Ovary (tissue), 9 donors: ENCODE measurements around the gene VASH1. TPM values are rescaled to one million over a fixed set of nuclear protein-coding genes. Genes with fewer than 3 reads are reported as not detected.

ENCODE experiments used
- DNase-seq, 5 donors: peaks; one replicate each; pipeline ENCODE4 v3.0.0-alpha.2; 2019 to 2020
- H3K27ac ChIP-seq, 2 donors: fragments of 200-600 bp; one replicate each; pipeline versions ENCODE4 v1.5.1 to v1.8.0; 2019 to 2022
- H3K27me3 ChIP-seq: fragments of 200-600 bp; one replicate; pipeline ENCODE4 v1.8.0; 2022
- H3K36me3 ChIP-seq: fragments of 200-600 bp; sonication (generic); one replicate; pipeline ENCODE4 v1.5.1; 2019
- H3K4me1 ChIP-seq: one replicate; pipeline ENCODE4 v1.8.1; 2013; ENCODE audit warnings: mild to moderate bottlenecking, moderate library complexity; ENCODE audit not compliant: insufficient read depth
- H3K4me3 ChIP-seq: fragments of 200-600 bp; sonication (generic); one replicate; pipeline ENCODE4 v1.5.1; 2017
- H3K9me3 ChIP-seq, 2 donors: fragments of 200-600 bp in 1 of 2; sonication (generic) in 1 of 2; one replicate each; pipeline versions ENCODE4 v1.5.1 to v1.8.1; 2013 to 2019; ENCODE audit warnings: mild to moderate bottlenecking in 1 of 2, moderate library complexity in 1 of 2
- EP300 ChIP-seq: sonication (generic); formaldehyde crosslinking; IDR thresholded peaks from one replicate; pipeline ENCODE4 v1.6.1; 2017; ENCODE audit warnings: antibody characterized with exemption
- POLR2A ChIP-seq: fragments of 450-650 bp; IDR thresholded peaks from one replicate; pipeline ENCODE4 v1.6.1; 2017; ENCODE audit warnings: antibody characterized with exemption, mild to moderate bottlenecking, moderate library complexity
- WGBS, 3 donors: extraction: QIAGEN DNeasy Blood & Tissue Kit in 1 of 3; methylation state at CpG; one replicate each; pipeline versions ENCODE4 v1.1.5 to v1.1.7; 2013 to 2017; 5-methylcytosine and 5-hydroxymethylcytosine counted together
- intact Hi-C, 4 donors: fragments of 100-400 bp; cut with DNase I; formaldehyde crosslinking; loops; one replicate each; pipeline versions ENCODE4 v1.11.0 to v1.15.1; 2022 to 2023
- polyA plus RNA-seq, 2 donors: library from polyadenylated mRNA; stranded (reverse); fragments of 200-250 nt in 1 of 2; fragments of 350-450 nt in 1 of 2; fragmentation: Illumina TruSeq in 1 of 2; extraction: RNeasy Lipid Tissue Mini Kit (QIAGEN cat#74804) in 1 of 2; gene quantifications; one replicate each; pipeline ENCODE4 v1.2.3, GENCODE V29; 2013 to 2014
- total RNA-seq, 7 donors: library from RNA; depleted of rRNA in 2 of 7; stranded (reverse); fragments of >200 nt in 2 of 7; fragmentation: NEBNext Ultra II Directional in 3 of 7; extraction: Animal tissue kit (Norgen Biotek cat#: 25700) in 3 of 7; gene quantifications; one replicate each; pipeline versions ENCODE4 v1.1.0 to v1.2.4, GENCODE V29; 2016 to 2023
- TF ChIP-seq, protein P1 (sequence below), 3 donors: fragments of 450-650 bp in 2 of 3; fragments of 200-600 bp in 1 of 3; IDR thresholded peaks; one replicate each; pipeline versions ENCODE4 v1.5.1 to v1.8.0; 2016 to 2022; ENCODE audit warnings: antibody characterized with exemption in 3 of 3, mild to moderate bottlenecking in 1 of 3
- donor health status: DM: no; HTN: no; CAD: no; lungs with moderate emphysema.
- donor health status: DM: no; HTN: no; CAD: no.
- donor health status: Bipolar disorder and iron deficiency.
- donor health status: DM: yes; HTN: yes; CAD: no.
- donor health status: DM: no; HTN: no; CAD: no.
- donor health status: DM: yes; HTN: yes; CAD: no.

Gene VASH1
- total and polyA plus RNA-seq, 9 donors, result 5.1 to 23.8 (median 16.7) TPM

DNA sequence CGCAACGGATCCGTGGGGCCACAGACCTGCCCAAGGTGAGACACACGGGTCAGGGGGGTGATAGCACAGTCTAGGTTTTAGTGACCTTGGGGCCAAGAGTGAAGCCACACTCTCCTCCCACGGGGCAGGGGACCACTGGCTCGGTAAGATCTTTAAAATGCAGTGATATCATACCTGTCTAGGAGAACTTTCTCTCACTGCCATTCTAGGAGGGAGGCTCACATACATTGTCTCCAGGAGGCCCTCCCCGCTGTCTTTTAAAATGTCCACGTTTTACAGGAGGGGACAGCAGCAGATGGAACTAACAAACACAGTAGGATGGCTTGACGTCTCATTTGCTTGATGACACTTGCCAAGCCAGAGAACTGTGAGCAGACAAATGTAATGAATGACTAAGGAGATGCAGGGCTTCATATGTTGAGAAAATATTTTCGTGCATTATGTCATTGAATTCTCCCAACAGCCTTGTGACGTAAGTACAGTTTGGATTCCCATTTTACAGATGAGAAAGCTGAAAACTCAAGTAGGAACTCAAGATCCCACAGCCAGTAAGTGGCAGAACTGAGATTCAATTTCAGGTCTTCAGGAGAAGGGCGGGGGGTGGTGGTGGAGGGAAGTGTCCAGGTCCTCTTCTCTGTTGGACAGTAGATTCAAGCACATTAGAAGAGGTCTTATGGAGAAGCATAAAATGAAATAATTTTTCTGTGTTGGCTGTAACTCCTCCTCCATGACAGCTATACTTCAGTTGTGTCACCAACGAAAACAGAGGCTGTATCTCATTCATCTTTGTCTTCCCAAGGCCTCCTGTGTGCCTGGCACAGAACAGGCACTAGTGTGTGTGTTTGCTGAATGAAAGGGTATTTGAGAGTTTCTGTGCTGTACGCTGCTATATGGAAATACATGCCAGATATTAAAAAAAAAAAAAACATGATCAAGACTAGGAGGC is 2.1 kb downstream of the VASH1 start:
- Histone ChIP-seq H3K27ac (no peak overlapping the region), H3K4me1 (peaks cover 11% of the 10 kb centered on the region), H3K36me3 (no peaks in the 10 kb centered on the region), H3K9me3 (no peaks in the 10 kb centered on the region), H3K27me3 (no peaks in the 10 kb centered on the region), H3K4me3 (peak overlapping the region; percentile 76)
- intact Hi-C loops, result no loop called here
- no peak for TF ChIP-seq POLR2A
- TF ChIP-seq, protein P1, sequence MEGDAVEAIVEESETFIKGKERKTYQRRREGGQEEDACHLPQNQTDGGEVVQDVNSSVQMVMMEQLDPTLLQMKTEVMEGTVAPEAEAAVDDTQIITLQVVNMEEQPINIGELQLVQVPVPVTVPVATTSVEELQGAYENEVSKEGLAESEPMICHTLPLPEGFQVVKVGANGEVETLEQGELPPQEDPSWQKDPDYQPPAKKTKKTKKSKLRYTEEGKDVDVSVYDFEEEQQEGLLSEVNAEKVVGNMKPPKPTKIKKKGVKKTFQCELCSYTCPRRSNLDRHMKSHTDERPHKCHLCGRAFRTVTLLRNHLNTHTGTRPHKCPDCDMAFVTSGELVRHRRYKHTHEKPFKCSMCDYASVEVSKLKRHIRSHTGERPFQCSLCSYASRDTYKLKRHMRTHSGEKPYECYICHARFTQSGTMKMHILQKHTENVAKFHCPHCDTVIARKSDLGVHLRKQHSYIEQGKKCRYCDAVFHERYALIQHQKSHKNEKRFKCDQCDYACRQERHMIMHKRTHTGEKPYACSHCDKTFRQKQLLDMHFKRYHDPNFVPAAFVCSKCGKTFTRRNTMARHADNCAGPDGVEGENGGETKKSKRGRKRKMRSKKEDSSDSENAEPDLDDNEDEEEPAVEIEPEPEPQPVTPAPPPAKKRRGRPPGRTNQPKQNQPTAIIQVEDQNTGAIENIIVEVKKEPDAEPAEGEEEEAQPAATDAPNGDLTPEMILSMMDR (IDR thresholded peaks at IDR 0.05), result no peak
- TF ChIP-seq EP300, result no peak
- WGBS, 3 donors, result 54 to 58% (median 57%) methylated on average over 14 of the region's 14 CpGs
- DNase-seq, result no peak

DNA sequence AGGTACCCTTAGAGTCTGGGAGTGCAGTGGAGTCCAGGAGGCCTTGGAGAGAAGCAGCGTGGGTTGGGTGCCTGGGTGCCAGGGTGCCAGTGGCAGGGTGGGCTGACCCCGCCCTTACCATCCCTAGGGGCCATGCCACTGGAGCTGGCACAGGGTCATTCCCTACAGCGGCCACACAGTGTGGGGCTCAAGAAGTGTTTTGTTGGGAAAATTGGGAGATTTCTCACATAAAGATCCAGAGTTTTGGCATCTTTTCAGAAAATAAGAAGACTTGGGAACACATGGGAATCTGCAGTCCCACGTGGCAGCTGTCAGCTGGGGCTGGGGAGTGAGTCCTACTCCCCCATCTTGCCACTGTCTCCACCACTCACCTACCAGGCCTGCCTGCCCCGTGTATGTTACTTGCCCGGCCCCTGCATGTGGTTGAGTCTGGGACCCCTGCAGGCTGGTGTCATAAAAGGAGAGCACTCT is 4.2 kb downstream of the VASH1 start:
- 66 to 74% (median 67%) methylated on average over 6 of the region's 6 CpGs for WGBS, 3 donors
- no peak for TF ChIP-seq EP300
- TF ChIP-seq POLR2A, result no peak
- TF ChIP-seq, protein P1 (IDR thresholded peaks at IDR 0.05), result no peak
- intact Hi-C loops, result no loop called here
- Histone ChIP-seq H3K4me3 (no peak overlapping the region), H3K36me3 (no peaks in the 10 kb centered on the region), H3K27ac (no peak overlapping the region), H3K4me1 (peaks cover 11% of the 10 kb centered on the region), H3K27me3 (no peaks in the 10 kb centered on the region), H3K9me3 (no peaks in the 10 kb centered on the region)
- DNase-seq, result peak in 1 of 5 donors; percentile 5

DNA sequence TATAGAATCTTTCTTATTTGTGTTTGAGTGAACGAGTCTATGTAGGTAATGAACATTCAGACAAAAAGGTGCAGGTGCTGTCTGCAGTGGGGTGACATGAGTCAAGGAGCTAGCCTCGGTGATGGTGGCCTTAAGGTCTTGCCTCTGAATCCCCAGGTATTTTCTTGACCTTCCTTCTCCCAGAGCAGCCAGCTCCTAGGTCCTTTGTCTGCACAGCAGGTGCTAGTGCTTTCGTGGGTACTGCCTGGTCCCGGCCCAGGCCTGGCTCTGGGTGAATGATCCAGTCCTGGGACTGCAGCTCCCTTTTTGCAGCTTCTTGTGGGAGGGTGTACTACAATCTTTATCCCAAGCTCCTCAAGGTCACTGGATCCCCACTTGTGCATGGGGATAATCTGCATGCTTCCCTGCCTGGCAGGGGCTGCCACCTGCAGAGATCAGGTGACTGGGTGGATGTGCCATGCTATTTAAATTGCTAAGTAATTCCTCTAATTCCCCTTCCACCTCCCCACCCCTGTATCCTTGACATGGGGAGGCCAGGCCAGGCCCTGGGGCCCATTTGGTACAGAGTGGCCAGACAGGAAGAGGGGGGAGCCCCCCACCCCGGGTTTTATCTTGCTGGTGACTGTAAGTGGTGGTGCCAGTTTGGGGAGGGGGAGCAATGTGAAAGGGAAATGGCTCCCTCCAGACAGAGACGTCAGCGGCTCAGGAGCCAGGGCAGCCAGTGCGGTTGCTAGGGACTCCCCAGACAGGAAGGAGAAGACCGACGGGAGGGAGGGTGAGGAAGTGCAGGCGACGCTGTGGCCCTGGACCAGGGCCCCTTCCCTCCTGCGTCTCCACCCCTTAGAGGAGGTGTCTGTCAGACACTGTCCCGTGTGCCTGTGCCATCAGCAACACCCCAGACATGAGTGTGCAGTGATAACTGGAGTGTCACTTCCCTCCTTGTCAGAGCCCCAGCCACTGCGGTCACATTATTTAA is 6.7 kb downstream of the VASH1 start:
- peaks cover 10% of the 10 kb centered on the region for H3K4me1 ChIP-seq
- DNase-seq, result peak in 1 of 5 donors; percentile 11
- intact Hi-C loops, result no loop called here
- H3K9me3 ChIP-seq, result no peaks in the 10 kb centered on the region
- peak overlapping the region in 1 of 2 donors; percentile 25 for H3K27ac ChIP-seq
- WGBS, 3 donors, result 53 to 68% (median 66%) methylated on average over 15 of the region's 15 CpGs
- TF ChIP-seq, protein P1 (IDR thresholded peaks at IDR 0.05), result no peak
- TF ChIP-seq POLR2A, result no peak
- TF ChIP-seq EP300, result no peak
- no peak overlapping the region for H3K4me3 ChIP-seq
- no peaks in the 10 kb centered on the region for H3K36me3 ChIP-seq
- H3K27me3 ChIP-seq, result no peaks in the 10 kb centered on the region
